ENCODE data around the gene ANKRD11.
"Not testable (repeated sequence)": the region's sequence is repeated elsewhere in the genome, so short reads cannot be mapped to it uniquely, and the experiment has no call there.

The ANKRD11 gene

DNA sequence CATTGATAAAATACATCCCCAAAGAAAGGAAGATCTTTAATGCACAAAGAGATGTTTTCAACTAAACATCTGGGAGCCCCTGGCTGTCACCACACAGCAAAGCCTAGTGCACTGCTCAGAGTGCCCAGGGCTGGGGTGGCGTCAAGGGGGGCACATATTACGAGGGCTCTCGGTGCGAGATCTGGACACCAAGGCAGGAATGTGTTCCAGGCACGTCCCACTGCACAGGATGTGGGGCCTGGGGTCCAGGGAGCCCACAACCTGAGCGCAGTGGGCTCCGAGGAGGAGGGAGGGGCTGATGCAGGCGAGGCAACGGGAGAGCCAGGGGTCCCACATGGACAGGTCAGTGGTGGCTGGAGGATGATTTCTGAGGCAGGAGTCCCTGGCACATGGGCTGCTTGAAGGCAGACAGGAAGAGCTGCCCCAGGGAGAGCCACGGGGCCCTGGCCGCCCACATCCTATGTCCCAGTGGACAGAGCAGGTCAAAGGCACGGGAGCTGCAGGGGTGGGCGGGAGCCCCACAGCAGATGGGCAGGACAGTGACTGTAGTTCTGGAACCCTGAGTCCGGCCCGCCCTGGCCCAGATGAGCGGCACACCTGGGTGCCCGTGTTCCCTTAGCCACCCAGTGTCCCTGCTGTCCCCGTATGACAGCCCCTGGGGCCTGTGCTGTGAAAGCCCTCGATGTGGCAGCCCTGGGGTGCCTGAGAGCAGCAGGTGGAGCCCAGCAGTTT, 216.5 kb downstream of the ANKRD11 start:
- no peak for DNase-seq (ENCODE audit: low read depth in 2 of 2, low spot score in 1 of 2)

GRCh38 chr16:89272631-89273030, 217.7 kb downstream of the ANKRD11 start:
- DNase-seq (ENCODE audit: low read depth in 2 of 2, low spot score in 1 of 2): no peak

- DNase-seq (ENCODE audit: low read depth in 2 of 2, low spot score in 1 of 2): no peak
Observed at GRCh38 chr16:89270666-89271345, 219.6 kb downstream of the ANKRD11 start.

DNA sequence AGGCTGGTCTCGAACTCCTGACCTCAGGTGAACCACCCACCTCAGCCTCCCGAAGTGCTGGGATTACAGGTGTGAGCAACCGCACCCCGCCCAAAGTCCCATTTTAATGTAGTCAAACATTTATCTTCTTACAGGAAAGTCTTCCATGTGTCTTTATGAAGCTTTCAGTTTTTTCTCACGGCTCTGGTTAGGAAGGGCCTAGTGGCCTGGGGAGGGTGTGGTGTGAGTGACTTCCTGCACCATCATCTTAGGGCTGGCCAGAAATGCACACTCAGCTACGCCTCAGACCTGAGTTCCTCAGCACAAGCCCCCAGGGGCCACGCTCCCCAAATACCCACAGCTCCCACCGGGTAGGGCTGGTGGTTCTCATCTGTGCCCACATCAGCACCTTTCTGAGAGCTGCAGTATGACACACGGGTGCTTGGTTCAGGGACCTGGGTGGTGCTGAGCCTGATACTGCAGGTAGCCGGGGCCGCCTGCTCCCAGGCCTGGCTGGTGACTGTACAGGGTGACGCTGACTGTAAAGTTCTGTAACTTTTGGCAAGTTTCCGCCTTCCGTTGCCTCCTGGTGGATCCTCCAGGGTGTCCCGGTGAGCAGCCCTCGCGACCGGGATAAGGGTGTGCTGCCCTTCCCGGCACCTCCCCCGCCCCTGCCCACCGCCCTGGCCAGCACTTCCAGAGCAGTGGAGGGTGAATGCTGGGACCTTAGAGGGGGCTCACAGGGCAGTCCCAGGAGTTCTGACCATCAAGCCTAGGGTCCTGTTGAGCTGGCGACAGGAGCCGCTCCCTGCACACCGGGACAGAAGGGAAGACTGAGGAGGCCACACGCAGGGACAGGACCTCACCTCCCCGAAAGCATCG, 220.3 kb downstream of the ANKRD11 start:
- no peak for DNase-seq (ENCODE audit: low read depth in 2 of 2, low spot score in 1 of 2)

DNA sequence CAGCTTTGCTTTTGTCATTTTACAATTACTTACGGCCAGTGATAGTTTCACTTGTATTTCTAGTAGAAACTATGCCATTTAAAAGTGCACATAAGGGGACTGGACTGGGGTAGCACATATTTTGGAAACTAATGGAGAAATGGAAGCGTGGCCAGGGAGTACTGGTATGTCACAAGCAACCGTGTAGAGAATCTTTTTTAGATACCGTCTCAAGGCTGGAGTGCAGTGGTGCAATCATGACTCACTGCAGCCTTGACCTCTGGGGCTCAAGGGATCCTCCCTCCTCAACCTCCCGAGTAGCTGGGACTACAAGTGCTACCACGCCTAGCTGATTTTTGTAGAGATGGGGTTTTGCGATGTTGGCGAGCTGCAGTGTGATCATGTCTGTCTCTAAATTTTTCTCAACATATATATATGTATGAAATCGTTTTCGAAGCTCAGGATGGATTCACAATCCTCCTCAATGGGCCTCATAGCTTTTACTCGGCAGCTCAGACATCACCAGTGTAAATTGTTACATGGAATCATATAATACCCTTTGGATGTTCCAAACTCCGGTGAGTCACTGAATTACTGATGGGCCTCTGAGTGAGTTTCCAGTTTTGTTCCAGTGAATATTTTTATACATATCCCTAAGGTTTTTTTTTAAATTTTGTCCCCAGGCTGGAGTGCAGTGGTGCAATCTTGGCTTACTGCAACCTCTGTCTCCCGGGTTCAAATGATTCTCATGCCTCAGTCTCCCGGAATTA, 221.2 kb downstream of the ANKRD11 start:
- no peak for DNase-seq (ENCODE audit: low read depth in 2 of 2, low spot score in 1 of 2)

GRCh38 chr16:89268585-89268984, 221.8 kb downstream of the ANKRD11 start:
- no peak for DNase-seq (ENCODE audit: low read depth in 2 of 2, low spot score in 1 of 2)

- not testable (repeated sequence) for DNase-seq (ENCODE audit: low read depth in 2 of 2, low spot score in 1 of 2)
Observed at GRCh38 chr16:89267746-89268145, 222.6 kb downstream of the ANKRD11 start.

DNA sequence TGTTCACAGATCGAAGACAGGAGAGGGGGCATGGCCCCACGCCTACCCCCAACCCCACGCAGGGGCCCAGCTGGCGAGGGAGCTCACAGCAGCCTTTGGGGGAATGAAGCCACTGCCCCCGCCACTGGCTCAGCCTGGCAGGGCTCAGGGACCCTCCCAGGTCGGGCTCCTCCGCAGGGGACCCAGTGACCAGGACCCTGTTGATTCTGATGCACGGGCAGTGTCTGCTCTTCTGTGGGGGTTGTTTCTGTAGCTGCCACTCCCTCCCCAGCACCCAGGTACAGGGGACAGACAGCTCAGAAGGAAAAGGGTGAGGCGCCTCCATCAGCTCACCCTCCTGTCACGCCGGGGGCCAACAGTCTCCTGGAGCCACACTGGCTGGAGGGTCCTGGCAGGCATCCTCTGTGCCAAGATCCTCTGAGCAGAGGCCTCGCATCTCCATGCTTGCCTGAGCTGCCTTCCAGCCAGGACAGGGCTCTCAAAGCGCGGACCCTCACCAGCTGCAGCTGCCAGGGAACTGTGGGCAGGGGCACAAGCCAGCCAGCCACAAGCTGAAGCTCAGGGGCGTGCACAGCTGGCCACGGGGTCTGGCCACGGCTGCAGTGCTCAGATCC, 223.7 kb downstream of the ANKRD11 start:
- no peak for DNase-seq (ENCODE audit: low read depth in 2 of 2, low spot score in 1 of 2)

DNA sequence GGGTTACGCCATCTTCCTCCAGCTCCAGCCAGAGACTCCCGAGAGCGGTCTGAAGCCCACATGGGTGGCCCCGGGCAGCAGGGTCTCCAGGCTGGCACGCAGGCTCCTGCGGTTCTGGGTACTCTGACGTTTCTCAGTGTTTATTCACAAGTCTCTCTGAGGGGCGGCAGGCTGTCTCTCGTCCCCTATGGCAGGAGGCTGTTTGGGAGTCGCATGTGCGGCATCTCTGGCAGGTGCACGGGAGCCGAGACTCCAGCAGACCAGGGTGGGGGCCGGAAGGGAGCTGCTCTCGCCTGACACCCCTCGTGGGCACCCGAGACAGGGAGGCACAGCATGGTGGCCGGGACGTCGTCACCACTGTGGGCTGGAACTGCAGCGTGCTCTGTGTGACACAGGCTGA, 224.7 kb downstream of the ANKRD11 start:
- DNase-seq (ENCODE audit: low read depth in 2 of 2, low spot score in 1 of 2): no peak

DNA sequence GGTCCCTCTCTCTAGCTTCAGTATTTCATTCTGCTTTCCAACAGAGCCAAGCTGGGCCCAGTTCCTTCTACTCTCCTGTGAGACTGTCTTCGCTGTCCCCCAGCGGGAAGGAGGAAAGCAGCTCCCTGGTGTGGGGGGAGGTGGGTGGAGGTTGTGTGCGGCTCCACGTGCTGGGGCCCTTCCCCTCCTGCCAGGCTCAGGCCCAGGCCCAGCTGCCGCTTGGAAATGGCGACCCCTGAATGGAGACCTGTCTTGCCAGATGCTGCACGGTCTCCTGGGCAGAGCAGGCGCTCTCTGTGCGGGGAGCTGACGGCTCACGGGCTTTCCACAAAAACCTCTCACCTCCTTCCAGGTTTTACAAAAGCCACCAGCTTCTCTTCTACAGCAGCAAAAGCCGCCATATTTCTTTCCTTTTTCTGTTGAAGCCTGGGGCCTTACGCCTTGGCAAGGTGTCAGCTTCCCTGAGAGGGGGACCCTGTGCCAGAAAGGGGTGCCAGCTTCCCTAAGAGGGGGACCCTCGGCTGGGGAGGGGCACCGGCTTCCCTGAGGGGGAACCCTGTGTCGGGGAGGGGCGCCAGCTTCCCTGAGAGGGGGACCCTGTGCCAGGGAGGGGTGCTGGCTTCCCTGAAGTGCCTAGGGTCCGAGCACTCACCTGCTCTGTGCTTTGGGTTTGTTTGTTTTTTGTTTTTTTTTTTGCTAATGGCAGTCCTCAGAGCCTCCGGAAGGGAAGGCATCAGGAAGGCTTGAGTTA, 225.4 kb downstream of the ANKRD11 start:
- DNase-seq (ENCODE audit: low read depth in 2 of 2, low spot score in 1 of 2): no peak

DNA sequence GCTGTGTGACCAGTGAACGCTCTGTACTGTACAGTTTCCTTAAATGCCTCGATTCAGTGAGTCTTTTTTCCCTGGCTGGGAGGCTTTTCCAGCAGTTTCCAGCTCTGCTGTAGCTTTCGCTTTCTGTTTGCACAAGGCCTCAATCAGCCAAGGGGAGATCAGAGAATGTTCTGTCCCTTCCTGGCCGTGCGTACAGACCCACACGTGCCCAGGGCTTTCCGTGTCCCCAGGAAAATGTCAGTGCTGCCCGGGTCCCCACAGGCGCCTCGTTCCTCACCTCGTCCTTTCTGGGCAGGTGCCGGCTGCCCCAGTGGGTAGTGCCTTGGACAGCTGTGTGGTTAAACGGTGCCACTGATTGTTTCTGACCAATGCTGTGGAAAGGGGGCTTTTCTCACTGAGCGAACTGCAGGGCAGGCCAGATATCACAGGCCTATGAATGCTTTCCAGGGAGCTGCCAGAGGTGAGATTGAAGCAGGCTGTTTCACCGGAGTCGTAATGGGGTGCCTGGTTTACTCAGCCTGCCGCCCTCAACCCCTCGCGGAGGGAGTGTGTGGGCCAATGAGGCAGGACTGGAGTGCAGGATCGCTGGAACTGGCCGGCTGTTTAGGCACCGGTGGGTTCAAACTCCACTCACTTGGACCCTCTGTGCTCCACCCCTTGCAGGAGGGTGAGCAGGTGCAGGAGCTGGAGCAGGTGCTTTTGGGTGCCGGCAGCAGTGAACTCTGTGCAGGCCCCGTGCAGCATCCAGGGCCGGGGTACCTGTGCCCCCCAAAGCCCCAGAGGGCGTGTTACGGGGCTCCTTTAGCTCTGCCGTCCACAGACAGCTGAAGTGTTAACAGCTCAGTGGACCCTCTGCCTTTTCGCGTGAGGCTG, 228.4 kb downstream of the ANKRD11 start:
- no peak for DNase-seq (ENCODE audit: low read depth in 2 of 2, low spot score in 1 of 2)

DNA sequence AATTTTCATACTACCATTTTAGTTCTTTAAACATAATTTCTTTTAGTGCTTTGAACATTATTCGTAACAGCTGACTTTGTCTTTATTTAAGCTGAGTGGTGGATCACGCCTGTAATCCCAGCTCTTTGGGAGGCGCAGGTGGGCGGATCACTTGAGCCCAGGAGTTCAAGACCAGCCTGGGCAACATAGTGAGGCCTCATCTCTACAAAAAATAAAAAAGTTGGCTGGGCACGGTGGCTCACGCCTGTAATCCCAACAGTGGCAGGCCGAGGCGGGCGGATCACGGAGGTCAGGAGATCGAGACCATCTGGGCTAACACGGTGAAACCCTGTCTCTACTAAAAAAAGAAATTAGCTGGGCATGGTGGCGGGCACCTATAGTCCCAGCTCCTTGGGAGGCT, 230.5 kb downstream of the ANKRD11 start:
- DNase-seq (ENCODE audit: low read depth in 2 of 2, low spot score in 1 of 2): not testable (repeated sequence)

GRCh38 chr16:89257757-89258465, 232.4 kb downstream of the ANKRD11 start:
- DNase-seq (ENCODE audit: low read depth in 2 of 2, low spot score in 1 of 2): no peak

DNA sequence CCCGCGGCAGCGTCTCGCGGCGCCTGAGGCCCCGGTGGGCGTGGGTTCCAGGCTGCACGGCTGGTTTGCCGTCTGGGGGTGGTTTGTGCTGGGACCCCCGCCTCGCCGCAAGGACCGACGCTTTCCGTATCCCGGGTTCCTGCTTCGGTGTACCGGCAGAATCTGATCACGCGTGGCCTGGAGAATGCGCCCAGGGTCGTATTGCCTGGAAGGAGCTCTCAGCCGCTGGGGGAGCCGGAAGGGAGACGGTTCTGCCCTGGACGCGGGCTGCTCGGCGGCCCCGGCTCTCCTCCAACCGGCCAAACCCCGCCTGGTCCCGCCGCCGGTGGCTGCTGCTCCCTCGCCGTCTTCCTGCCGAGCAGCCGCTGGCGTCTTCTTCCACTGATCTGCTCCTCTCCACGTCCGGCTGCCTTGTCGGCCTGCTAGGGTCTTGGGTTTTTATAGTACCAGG, 233.1 kb downstream of the ANKRD11 start:
- no peak for DNase-seq (ENCODE audit: low read depth in 2 of 2, low spot score in 1 of 2)

GRCh38 chr16:89256651-89257254, 233.6 kb downstream of the ANKRD11 start:
- peak; percentile 31 to 45 for DNase-seq (ENCODE audit: low read depth in 2 of 2, low spot score in 1 of 2)

DNA sequence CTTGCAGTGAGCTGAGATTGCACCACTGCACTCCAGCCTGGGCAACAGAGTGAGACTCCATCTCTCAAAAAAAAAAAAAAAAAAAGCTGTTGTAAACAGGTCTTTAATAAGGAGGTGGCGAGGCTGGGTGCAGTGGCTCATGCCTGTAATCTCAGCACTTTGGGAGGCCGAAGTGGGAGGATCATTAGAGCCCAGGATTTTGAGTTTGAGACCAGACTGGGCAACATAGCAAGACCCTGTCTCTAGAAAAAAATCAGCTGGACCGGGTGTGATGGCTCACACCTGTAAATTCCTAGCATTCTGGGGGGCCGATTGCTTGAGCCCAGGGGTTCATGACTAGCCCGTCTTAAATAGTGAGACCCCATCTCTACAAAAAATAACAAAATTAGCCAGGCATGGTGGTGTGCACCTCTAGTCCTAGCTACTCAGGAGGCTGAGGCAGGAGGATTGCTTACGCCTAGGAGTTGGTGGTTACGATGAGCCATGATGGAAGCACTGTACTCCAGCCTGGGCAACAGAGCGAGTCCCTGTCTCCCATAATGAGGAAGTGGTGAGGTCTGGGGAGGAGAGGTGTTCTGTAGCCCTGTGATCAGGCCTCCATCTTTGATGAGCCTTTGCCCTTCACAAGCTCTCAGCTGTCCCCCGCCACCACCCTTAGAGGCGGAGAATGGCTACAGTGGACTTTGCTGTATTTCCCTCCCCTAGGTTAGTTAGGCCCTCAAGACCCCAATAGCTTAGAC, 236.6 kb downstream of the ANKRD11 start:
- DNase-seq (ENCODE audit: low read depth in 2 of 2, low spot score in 1 of 2): no peak
